Stimulated activated naive CD4-positive, alpha-beta T cell (primary cell): ENCODE data around the gene FAM3C.

Experiments used
- DNase-seq, 6 experiments: peaks; one replicate each; lab custom pipeline; 2025; lab: John Stamatoyannopoulos, UW

The FAM3C gene

DNA sequence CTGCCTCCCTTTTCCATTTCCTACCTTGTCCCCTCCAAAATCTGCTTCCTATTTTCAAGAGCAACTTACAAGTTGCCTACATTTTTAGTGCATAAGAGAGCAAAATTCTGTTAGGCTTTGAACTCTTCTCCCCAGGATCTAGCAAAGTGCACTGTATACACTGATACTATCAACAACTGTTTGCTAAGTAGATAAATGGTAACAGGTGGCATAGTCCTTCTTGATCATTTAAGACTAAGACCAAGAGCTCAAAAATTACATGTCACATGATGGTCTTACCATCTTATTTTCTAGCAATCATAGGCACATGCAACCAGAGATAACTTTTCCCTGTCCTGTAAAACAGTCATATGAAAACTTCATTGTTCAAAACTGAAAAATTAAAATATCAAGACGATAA lies 16.2 kb downstream of the FAM3C start:
- DNase-seq: no peak

DNA sequence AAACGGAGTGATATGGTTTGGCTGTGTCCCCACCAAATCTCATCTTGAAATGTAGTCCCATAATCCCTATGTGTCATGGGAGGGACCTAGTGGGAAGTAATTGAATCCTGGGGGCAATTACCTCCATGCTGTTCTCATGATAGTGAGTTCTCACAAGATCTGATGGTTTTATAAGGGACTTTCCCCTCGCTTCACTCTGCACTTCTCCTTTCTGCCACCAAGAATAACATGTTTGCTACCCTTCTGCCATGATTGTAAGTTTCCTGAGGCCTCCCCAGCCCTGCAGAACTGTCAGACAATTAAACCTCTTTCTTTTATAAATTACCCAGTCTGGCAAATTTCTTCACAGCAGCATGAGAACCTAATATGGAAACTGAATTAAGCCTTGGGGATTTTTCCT lies 19.1 kb downstream of the FAM3C start:
- DNase-seq: no peak

DNA sequence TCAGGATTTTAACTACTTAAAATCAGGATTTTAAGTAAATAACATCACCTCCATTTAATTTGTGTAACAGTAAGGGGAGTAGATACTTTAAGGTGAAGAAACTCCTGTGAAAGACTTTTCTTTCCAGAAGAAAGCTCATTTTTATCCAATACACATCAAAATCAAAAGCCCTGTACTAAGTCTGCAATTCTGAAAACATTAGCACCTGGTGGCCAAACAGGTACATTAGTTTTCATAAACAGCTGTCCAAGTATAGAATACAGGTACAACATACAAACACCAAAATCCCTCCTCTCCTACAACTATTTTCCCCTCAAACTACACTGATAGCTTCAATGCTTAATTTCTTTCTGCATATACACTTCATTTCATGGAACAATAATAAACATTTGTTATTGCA lies 22.9 kb downstream of the FAM3C start:
- no peak for DNase-seq

DNA sequence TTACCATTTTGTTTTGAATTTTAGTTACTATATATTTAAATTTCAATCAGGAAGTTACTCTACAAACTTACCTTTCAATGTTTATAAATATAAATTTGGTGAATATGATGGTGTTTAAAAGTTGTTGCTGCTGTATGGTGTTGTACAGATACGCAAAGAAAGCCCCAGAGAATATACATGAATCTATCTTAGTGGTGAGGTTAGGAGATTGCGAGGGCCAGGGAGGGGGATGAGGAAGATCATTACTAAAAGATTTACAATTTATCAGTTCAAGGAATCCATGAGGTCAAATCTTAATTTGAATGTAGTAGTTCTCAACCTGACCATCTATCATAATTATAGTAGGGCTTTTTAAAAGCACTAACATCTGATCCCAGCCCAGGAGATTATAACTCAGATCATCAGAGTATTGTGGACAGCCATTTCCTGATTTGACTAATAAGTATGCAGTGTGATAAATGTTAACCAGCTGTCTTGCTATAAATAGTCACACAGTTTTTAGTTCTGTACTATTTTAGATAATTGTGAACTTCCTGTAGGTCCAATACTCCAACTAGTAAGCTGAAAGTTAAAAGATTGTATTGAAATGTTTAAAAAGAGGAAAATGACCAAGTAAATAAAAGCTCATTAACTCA lies 23.6 kb downstream of the FAM3C start:
- no peak for DNase-seq

DNA sequence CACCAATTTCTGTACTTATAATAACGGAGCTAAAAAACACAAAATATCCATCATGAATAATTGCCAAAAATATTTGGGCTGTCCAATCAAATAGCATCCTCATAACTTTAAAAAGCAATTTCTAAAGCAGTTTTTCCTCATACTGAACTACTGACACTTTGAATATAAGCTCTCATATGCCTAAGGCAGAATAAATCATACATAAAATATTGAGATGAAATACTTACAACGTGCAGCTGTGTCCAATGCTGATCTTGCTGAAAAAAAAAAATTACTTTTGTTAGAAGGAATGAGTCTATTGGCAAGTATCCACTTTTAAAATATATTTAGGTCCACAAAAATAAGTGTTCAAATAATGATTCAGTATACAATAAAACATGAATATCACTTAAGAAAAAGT lies 24.2 kb downstream of the FAM3C start:
- DNase-seq: no peak

DNA sequence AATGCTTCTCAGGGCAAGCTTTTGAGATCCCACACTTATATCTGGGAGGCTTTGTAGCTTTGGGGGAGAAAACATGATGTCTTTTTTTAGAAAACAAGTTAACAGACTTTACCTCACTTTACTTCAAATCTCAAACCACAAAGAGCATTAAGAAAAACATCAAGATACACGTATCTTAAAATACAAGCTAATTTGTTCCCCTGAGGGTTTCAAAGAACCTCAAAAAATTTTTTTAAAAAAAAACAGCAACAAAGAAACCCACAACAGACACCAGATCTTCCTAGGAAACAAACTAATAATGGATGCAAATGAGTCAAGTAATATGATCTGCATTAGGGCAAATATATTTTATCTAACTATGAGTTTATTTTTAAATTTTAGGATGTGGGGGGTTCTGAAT lies 24.7 kb downstream of the FAM3C start:
- DNase-seq: no peak

DNA sequence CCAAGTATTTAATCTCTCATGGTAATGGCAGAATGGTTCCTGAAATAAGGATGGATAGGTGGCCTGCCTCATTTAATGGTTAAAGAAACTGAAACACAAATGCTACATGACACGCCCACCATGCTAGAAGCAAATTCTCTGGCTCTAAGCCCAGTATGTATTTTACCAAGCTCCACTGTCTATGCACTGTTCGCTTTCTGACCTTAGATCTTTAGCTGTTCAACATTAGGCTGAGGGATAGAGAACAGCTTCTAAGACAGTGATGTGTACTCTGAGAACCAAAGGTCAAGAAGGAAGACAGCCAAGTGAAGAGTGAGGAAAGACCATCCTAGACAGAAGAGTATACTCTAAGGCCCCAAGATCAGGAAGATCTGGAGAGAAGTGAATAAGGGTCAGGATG lies 26.6 kb downstream of the FAM3C start:
- DNase-seq: no peak

DNA sequence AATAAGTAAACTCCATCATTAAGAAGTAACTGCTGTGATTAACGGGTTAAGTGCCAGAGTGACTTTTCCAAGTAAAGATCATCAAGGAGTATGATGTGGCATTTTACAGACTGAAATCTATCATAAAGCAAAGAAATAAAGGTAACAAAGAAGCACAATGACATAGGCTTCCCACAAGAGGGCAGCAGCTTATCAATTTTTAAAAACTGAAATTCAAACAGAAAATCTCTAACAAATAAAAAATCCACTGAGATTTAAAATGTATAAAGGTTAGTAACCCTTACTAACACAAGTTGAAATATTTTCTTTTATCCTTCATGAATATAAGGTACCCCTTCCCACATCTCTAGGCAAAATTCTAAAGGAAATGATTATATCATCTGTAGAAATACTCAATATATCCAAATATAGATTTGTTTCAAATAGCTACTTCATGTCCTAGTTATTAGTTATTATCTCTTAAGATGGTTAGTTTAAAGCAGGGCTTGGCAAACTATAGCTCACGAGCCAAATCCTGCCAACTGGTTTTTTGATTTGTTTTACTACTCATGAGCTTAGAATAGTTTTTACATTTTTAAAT lies 29.2 kb downstream of the FAM3C start:
- peak in 4 of 6 experiments; percentile 2 to 57 (median 35) for DNase-seq

DNA sequence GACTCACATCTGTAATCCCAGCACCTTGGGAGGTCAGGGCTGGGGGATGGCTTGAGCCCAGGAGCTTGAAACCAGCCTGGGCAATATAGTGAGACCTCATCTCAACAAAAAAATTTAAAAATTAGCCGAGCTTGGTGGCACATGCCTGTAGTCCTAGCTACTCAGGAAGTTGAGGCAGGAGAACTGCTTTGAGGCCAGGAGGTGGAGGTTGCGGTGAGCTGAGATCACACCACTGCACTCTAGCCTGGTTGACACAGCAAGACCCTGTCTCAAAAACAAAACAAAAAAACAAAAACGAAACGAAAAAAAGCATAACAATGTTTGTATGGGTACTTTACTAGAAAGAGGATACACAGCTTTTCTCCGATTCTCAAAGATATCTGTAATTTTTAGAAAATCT lies 35.5 kb downstream of the FAM3C start:
- DNase-seq: no peak

DNA sequence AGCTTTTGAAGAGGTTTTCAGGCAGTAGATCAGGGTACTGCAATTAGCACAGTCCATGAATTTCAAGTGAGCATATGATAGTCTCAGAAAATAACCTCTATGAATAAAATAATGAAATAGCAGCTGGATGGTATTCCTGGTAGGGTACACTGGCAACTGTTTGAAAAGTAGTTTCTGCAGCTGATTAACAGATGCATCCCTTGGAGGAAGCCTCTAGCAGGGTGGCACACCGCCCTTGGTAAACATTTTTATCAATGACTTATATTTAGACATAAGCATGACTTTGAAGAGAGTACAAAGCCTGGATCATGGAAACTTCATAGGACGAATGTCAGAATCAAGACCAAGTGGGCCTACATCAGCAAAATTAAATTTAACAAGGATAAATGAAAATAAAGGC lies 40.5 kb downstream of the FAM3C start:
- no peak for DNase-seq

DNA sequence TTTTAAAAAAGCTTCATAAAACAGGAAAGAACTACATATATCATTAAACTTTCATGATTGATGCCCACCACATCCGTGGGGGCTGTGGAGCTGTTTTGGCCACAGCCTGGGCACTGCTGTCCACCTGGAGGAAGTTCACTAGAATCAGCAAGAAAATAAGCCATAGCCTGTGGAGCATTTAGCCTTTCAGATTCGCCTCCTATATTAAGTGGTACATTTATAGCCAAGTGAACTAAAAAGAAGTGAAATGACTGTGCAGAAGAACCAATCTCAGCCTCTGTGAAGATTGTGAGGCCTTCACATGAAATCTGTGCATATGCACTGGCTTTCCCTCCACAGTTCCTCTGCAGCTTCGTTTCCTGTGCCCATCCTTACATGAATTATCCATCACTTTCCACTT lies 43.8 kb downstream of the FAM3C start:
- DNase-seq: no peak

DNA sequence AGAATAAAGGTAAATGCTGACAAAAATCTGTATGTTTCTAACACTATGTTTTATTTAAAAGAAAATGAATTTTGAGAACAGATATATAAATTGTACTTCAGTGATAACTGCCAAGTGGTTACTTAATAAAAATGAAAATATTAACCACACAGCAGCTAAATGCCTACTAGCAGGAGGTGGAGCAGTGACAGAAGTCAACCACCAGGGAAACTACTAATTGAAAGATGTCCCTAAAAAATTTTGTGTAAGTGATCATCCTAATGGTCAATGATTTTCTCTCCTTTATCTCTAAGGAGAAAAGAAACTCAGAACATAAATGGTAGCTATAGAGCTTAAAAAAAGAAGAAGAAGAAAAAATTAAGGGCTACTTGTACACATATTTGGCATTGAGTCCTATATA lies 44.4 kb downstream of the FAM3C start:
- DNase-seq: no peak

DNA sequence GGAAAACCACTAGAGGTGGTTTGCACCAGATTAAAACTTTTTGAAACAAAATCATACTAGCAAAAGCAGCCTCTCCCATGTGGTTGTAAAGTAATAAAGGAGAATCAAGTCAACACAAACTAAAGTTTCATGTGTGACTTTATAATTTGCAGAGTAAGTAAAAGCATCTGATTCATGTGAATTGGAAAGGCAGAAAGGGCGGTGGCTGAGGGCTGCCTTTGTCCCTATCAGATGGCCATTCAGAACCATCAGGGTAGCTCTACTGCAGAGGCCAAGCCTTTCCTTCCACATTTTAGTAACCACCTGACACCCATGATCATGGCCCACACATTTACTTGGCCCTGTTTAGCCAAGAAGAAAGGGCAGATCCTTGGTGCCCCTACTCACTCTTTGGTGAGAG lies 51.6 kb downstream of the FAM3C start:
- no peak for DNase-seq

DNA sequence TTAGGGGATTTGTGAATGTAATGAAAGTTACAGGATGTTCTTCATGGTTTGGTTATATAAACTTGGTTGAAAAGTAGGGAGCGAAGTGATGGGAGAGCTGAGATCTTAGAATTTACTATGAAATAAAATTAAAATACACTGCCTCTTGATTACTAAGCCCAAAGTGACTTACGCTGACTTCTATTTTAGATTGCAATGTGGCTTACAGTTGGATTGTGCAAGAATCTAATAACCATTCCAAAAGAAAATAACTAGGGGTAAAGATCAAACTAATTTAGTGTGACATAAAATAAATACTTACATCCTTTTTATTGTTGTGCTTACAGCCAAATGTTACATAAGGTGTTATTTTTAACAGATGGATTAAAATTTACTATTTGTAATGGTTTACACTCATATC lies 52.0 kb downstream of the FAM3C start:
- no peak for DNase-seq

DNA sequence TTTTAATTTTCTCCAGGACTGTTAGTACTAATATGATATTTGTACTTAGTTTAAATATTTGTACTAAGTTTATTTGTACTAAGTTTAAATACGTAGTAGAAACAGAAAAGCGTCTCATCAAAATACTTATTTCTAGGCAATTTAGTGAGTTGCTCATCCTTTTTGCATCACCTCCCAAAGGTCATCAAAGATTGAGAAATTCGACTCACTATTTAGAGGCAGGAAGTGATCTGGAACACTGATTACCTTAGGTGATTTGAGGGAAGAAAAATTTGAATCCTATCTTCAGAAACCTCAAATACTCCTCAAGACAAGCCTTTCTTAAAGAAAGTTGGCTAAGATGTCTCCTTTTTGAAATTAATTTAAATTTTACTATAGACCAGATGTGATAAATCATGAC lies 52.8 kb downstream of the FAM3C start:
- DNase-seq: no peak

DNA sequence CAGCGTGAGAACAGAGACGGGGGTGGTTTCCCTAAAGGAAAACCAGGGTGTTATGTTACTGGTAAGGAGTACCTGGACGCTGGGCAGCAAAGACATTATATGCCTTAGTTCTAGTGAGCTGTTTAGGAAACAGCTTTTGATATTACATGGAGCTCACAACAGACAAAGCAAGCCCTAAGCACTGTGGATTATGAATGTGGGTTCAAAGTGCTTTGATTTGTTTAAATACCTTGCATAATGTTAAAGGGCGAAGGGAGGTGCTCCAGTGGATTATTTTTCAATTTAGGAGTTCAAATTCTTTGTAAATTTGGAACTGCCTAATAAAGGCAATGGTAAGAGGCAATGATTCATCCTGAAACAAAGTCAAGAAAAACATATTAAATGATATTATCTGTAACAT lies 53.5 kb downstream of the FAM3C start:
- no peak for DNase-seq

DNA sequence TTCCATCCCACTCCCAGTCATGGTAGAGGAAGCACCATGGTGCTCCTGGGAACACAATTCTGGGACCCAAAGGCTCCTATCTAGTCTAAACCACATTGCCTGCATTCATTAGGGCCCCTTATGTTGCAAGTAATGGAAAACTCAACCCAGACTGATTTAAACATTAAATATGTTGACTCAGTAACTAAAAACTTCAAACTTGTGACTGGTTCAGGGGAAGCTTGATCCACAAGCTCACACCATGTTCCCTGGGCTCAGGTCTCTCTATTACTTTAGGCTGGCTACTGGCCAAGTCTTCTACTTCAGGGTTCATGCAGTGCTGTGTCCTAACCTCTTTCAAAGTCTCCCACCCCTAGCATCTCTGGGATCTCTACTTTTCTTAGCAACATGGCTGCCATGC lies 54.2 kb downstream of the FAM3C start:
- DNase-seq: no peak

DNA sequence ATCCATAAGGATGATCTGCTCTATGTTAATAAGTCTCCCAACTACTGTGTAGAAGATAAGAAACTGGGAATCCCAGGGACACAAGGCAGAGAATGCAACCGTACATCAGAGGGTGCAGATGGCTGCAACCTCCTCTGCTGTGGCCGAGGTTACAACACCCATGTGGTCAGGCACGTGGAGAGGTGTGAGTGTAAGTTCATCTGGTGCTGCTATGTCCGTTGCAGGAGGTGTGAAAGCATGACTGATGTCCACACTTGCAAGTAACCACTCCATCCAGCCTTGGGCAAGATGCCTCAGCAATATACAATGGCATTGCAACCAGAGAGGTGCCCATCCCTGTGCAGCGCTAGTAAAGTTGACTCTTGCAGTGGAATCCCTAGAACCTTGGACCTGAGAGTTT lies 57.0 kb downstream of the FAM3C start:
- no peak for DNase-seq

DNA sequence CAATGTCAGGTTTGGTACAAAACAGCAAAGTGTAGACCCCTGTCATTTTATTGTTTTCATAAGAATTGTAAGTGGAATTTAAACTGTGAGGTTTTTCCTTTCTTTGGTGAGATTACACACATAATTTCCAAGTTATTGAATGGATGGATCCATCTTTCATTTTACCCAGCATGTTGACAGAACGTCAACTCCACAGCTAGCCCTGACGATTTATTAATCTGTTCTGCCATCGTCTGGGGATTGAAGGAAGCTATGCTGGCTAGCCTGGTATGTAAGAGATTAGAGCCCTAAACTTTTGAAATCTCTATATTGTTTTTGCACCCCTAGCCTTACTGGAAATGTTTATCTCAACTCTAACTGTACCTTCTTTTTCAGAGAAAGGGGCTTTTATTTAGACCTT lies 58.7 kb downstream of the FAM3C start:
- DNase-seq: no peak

DNA sequence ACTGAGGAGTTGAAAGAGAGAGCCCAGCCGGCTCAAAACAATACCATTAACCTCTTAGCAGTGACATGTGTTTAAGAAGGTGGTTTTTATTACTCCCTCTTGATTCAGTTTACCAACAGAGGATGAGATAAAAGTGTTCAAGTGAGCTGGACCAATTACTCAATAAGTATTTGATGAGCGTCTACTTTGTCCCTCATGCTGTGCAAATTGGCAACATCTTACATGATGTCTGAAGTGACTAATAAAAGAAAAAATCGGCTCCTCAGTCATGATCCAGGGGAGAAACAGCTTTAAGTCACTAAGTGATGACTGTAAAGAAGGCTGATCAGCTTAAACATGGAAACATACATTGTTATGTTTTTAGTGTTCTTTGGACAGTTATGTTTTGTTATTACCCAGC lies 59.5 kb downstream of the FAM3C start:
- DNase-seq: no peak

DNA sequence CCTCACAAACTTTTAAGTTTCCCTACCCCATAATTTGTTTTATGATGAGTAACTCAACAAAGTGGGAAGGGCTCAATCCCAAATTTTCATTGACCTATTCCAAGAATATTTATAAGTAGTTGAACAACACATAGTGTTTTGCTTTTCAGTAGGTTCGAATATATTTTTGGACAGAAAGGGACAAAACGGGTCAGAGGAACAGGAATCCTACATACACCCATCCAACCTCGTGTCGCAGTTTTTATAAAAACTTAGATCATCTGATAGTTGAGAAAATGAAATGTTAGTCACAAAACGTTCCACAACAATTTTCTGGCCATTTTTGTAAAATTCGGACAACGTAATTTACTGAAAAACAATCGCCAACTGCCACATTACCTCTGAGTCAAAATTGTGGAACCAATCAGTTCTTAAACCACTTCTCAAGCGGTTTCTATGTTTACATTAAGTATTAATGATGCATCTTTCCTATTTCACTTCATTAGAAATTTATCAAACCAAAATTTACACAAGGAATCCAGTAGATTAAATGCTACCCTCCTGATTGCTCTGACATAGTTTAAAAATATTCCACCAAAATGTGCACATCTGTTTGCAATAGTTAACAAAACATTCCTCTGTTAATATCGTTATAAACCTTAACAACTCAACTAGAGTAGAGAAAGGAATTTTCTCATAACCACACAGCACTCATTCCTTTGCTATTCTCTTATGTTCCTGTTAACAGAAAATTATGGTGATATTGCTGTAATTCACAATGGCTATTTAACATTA lies 61.0 kb downstream of the FAM3C start:
- DNase-seq: no peak

DNA sequence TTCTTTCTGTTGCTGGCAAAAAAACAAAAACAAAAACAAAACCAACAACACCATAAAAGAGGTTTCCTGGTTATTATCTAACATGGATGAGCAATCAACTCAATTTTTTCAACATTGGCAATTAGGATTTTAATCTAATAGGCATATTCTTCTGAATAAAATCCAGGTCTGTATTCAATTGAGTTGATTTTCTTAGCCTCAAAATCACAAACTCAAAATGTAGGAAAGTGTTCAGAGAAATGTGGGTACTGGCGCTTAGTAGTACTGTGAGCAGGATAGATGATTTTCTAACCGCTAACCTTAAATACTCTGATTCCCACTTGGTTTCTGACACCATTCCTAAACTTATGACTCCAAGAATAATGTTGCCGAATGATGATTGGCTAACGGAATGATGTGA lies 61.7 kb downstream of the FAM3C start:
- DNase-seq: no peak

DNA sequence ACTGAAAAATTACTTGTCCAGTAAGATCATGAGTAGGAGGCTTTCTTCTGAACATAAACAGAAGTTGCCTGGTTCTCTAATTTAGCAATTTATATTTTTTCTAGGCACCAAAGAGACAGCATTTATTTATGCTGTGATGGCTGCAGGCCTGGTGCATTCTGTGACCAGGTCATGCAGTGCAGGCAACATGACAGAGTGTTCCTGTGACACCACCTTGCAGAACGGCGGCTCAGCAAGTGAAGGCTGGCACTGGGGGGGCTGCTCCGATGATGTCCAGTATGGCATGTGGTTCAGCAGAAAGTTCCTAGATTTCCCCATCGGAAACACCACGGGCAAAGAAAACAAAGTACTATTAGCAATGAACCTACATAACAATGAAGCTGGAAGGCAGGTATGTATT lies 64.5 kb downstream of the FAM3C start:
- no peak for DNase-seq

DNA sequence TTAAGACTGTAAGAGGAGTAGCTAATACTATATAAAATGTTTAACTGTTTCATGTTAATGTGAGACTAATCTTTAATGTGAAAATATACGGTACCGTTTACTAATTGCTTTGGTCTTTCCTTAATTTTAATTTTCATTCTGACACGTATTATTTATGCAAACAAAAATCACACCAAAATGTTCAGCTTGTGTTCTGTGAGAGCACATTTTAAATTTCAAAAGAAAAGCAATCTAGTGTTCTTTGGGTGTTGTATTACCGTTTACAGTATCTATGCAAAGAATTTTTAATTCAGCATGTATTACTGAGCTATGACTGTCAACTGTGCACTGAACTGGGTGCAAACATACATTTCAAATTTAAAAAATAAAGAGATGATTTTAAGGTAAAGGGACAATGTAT lies 65.1 kb downstream of the FAM3C start:
- DNase-seq: no peak
